ENCODE measurements around the gene C1QC.
A peak's percentile ranks its signal among the peaks of the same experiment; 100 is the strongest.

The C1QC gene

DNA sequence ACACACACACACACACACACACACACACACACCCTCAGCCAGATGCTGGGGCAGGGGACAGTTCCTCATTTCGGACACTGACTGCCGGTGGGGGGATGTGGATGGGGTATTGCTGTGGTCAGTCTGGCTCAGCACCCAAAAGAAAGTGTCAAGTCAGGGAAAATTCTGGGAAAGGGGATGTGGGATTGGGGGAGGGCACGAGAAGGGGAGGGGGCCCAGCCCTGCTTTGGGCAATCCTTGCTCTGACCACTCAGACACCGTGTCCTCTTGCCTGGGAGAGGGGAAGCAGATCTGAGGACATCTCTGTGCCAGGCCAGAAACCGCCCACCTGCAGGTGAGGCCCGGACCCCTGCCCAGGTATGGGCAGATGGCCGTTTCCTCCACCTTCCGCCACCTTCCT, at the start of gene C1QC:
Gene C1QC (plus strand): TSS at position 253 of the 400 bp plus-strand sequence. CDS start 391 bp downstream, outside the sequence.
- DNase-seq (ENCODE audit: low read depth in 4 of 4, low spot score in 1 of 4) = no peak

GRCh38 chr1:22594396-22594795, 49.0 kb upstream of the C1QC start:
- DNase-seq (ENCODE audit: low read depth in 4 of 4, low spot score in 1 of 4) = no peak

GRCh38 chr1:22595108-22595507, 48.3 kb upstream of the C1QC start:
- no peak for DNase-seq (ENCODE audit: low read depth in 4 of 4, low spot score in 1 of 4)

DNA sequence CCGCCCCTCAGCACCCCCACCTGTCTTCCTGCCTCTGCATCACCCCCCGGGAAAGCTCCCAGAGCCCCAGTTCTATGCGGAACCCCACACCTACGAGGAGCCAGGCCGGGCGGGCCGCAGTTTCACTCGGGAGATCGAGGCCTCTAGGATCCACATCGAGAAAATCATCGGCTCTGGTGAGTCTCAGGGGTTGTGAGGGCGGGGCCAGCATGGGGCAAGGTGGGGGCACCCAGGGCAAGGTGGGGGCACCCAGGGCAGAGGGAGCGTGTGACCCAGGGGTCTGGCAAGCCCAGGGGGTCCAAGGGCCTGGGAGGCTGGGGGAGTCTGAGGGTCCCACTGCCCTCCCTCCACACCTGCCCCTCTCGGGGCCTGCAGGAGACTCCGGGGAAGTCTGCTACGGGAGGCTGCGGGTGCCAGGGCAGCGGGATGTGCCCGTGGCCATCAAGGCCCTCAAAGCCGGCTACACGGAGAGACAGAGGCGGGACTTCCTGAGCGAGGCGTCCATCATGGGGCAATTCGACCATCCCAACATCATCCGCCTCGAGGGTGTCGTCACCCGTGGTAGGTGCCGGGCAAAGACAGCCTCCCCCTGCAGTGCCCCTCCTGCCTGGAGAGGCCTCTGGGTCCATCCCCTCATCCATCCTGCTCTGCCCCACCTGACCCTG, 46.0 kb upstream of the C1QC start:
- no peak for DNase-seq (ENCODE audit: low read depth in 4 of 4, low spot score in 1 of 4)

DNA sequence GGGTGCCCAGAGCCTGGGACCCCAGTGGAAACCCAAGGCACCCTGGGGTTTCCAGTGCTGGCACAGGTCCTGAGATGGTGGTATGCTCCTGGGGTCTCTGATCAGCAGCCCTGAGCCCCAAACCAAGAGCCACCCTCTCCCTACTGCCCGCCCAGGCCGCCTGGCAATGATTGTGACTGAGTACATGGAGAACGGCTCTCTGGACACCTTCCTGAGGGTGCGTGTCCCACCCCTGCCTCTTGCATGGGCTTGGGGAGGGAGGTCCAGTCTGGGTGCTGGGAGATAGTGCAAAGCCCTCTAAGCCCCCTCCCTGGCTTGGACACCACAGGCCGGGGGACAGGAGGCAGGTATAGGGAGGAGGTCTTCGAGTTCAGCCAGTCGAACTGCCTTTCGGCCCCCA, 45.4 kb upstream of the C1QC start:
- DNase-seq (ENCODE audit: low read depth in 4 of 4, low spot score in 1 of 4) = no peak

DNA sequence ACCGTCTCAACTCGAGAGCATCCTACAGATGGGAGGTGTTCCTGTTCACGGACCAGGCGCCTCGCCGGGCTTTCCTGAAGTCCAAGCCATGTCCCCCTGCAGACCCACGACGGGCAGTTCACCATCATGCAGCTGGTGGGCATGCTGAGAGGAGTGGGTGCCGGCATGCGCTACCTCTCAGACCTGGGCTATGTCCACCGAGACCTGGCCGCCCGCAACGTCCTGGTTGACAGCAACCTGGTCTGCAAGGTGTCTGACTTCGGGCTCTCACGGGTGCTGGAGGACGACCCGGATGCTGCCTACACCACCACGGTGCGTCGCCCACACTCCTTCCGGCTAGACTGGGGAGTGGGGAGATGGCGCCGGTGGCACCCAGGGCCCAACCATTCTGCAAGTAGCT, 44.7 kb upstream of the C1QC start:
- no peak for DNase-seq (ENCODE audit: low read depth in 4 of 4, low spot score in 1 of 4)

DNA sequence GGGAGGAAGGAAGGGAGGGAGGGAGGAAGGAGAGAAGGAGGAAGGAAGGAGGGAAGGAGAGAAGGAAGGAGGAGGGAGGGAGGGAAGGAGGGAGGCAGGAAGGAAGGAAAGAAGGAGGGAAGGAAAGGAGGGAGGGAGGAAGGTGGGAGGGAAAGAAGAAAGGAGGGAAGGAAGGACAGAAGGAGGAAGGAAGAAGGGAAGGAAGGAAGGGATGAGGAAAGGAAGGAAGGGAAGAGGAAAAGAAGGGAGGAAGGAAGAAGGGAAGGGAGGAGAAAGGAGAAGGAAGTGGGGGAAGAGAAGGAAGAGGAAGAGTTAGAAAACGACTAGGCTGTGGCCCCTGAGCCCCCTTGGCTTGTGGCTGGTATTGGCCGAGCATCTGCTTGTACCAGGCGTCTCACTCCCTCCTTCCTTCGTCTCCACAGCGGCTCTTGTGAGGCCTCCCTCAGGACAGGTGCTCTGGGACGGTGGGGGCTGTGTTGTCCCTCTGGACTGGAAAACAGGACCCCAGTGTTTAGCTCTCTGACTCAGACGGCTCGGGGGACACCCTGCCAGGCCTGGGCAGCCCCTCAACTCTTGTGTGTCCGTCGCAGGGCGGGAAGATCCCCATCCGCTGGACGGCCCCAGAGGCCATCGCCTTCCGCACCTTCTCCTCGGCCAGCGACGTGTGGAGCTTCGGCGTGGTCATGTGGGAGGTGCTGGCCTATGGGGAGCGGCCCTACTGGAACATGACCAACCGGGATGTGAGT, 43.2 kb upstream of the C1QC start:
- DNase-seq (ENCODE audit: low read depth in 4 of 4, low spot score in 1 of 4) = no peak

- DNase-seq (ENCODE audit: low read depth in 4 of 4, low spot score in 1 of 4) = no peak
Measured at GRCh38 chr1:22600817-22601605, 42.4 kb upstream of the C1QC start.

DNA sequence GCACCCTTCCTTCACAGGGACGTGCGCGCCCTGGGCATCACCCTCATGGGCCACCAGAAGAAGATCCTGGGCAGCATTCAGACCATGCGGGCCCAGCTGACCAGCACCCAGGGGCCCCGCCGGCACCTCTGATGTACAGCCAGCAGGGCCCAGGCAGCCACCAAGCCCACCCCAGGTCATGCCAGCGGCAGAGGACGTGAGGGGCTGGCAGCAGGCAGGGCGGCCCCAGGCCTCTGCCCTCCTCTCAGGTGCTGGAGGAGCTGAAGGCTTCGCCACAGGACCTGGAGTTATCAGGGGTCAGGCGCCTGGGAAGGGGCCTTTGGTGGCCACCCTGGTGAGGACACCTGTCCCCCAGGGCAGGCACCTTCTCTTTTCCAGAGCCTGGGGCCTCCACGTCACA, 41.8 kb upstream of the C1QC start:
- no peak for DNase-seq (ENCODE audit: low read depth in 4 of 4, low spot score in 1 of 4)

DNA sequence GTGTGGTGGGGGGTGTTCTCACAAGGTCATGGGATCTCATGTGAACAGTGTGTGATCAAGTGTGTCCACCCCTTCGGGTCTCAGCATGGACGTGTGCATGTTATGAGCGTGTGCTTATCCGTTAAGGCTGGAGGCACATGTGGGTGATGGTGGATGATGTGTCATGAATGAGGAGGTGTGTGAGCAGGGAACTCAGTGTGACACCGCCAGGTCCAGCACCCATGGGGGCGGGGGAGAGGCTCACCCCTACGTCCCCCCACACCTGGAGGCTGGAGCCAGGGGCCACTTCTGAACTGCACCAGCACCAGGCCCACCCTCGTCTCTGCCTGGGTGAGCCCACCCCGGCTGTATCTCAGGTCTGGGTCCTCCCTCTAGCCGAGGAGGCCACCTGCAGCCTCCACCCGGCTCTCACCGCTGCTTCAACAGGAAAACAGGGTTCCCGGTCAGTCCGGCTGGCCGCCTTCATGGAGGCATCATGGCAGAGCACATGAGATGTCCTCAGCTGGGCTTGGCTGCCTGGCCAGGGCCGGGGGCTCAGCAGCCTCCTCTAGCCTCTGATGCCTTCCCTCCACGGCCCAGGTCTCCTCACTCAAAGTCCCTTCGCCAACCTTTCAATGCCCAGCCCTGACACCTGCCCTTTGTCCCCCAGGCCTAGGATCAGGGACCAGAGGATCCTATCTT, 41.2 kb upstream of the C1QC start:
- DNase-seq (ENCODE audit: low read depth in 4 of 4, low spot score in 1 of 4) = no peak

GRCh38 chr1:22606161-22606560, 37.3 kb upstream of the C1QC start:
- DNase-seq (ENCODE audit: low read depth in 4 of 4, low spot score in 1 of 4) = no peak

GRCh38 chr1:22607154-22607553, 36.3 kb upstream of the C1QC start:
- no peak for DNase-seq (ENCODE audit: low read depth in 4 of 4, low spot score in 1 of 4)

GRCh38 chr1:22608361-22608760, 35.1 kb upstream of the C1QC start:
- DNase-seq (ENCODE audit: low read depth in 4 of 4, low spot score in 1 of 4) = no peak

GRCh38 chr1:22609291-22609690, 34.1 kb upstream of the C1QC start:
- no peak for DNase-seq (ENCODE audit: low read depth in 4 of 4, low spot score in 1 of 4)

DNA sequence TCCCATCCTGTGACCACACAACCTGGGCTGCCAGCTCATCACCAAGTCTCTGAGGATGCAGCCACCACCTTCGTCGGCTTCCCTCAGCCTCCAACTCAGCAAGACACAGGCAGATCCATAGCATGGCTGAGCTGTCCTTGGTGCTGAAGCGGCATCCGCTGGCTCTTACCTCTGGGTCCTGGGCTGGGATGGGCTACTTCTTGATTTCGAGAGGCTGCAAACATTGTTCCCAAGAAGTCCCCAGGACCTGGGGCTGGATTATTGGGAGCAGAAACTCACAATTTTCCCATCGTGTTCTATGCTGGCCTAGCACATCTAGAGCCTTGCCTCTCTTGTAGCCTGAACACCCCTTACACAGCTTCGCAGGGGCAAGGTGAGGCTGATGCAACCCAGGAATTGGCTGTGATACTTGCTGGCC, 31.9 kb upstream of the C1QC start:
- peak in 1 of 4 experiments; percentile 5 for DNase-seq (ENCODE audit: low read depth in 4 of 4, low spot score in 1 of 4)

GRCh38 chr1:22612671-22613571, 30.5 kb upstream of the C1QC start:
- no peak for DNase-seq (ENCODE audit: low read depth in 4 of 4, low spot score in 1 of 4)

DNA sequence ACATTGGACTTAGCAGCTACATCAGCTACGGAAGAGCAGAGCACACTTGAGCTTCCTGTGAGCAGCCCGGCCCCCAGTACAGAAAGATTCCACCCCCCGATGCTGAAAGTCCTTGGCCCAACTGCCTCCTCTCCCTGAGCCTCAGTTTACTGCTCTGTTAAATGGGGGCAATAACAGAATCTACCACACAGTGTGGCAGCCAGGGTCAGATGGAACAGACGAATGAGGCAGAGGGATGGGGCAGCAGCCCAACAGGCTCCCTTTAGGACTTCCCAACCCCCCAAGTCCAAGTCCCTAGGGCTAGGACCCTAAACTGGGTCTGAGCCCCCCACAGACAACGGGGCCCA, 29.9 kb upstream of the C1QC start:
- no peak for DNase-seq (ENCODE audit: low read depth in 4 of 4, low spot score in 1 of 4)

- no peak for DNase-seq (ENCODE audit: low read depth in 4 of 4, low spot score in 1 of 4)
Measured at GRCh38 chr1:22613951-22614350, 29.5 kb upstream of the C1QC start.

GRCh38 chr1:22615886-22616285, 27.5 kb upstream of the C1QC start:
- DNase-seq (ENCODE audit: low read depth in 4 of 4, low spot score in 1 of 4) = no peak

DNA sequence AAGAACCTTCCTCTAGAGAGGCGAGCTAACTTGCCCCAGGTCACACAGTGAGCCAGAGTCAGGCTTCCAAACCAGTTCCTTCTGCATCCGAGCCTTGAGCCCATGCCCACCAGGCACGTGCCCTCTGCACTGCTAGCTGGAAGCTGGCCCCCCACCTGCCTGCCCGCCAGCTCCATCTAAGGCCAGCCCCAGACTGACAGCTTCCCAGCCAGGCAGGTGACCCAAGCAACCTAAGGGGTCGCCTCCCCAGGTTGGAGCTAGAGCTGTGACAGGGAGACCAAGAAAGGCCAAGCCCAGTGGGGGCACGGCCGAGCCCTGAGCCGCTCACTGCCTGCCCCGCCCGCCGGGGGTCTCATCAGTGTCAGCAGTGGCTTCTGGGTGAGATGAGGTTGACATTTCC, 26.9 kb upstream of the C1QC start:
- DNase-seq (ENCODE audit: low read depth in 4 of 4, low spot score in 1 of 4) = no peak

GRCh38 chr1:22618056-22618455, 25.4 kb upstream of the C1QC start:
- no peak for DNase-seq (ENCODE audit: low read depth in 4 of 4, low spot score in 1 of 4)

All from stimulated activated CD4-positive, alpha-beta T cell treated with anti-CD3 and anti-CD28 coated beads, Interleukin-1b, Interleukin-23, amount 100 ng/mL, for 24 hours (primary cell).